K562 (cell line): ENCODE measurements around the gene ANAPC16. TPM values are rescaled to one million over a fixed set of nuclear protein-coding genes. Genes with fewer than 3 reads are reported as not detected.
A peak's percentile ranks its signal among the peaks of the same experiment; 100 is the strongest.

Source experiments
- ARNT ChIP-seq, 2 experiments: fragments of 450-650 bp; IDR thresholded peaks; 2 replicates each; pipeline ENCODE4 v1.6.1; 2016; ENCODE audit warnings: mild to moderate bottlenecking in 1 of 2
- CBX2 ChIP-seq: fragments of 200-600 bp; sonication (generic); IDR thresholded peaks from one replicate; pipeline ENCODE4 v1.6.1; 2012; ENCODE audit warnings: mild to moderate bottlenecking, low read length, inconsistent platforms; ENCODE audit not compliant: insufficient read depth, poor library complexity, severe bottlenecking
- DACH1 ChIP-seq: fragments of 450-650 bp; IDR thresholded peaks from 2 replicates; pipeline ENCODE4 v1.6.1; 2018; ENCODE audit not compliant: partially characterized antibody
- GABPB2 ChIP-seq: fragments of 250-450 bp; sonication (Bioruptor Pico); conservative IDR thresholded peaks from 2 replicates; pipeline ENCODE4 v1.5.1; 2021; ENCODE audit warnings: mild to moderate bottlenecking
- MBD2 ChIP-seq: sonication (generic); IDR thresholded peaks from 2 replicates; pipeline ENCODE4 v1.6.1; 2016; ENCODE audit warnings: low read depth, borderline replicate concordance
- SAP30 ChIP-seq: fragments of 200-600 bp; sonication (generic); IDR thresholded peaks from 2 replicates; pipeline ENCODE4 v1.6.1; 2012; ENCODE audit warnings: borderline replicate concordance, low read depth, mild to moderate bottlenecking, moderate library complexity, low read length, control low read depth, inconsistent platforms; ENCODE audit not compliant: insufficient read depth, poor library complexity, severe bottlenecking
- SIN3A ChIP-seq, 2 experiments: fragments of 150-350 bp in 1 of 2; IDR thresholded peaks; 2 replicates each; pipeline ENCODE4 v1.6.1; 2011 to 2016; ENCODE audit warnings: borderline replicate concordance in 2 of 2, low read depth in 2 of 2, low read length in 2 of 2, mild to moderate bottlenecking in 2 of 2, moderate library complexity in 2 of 2; ENCODE audit not compliant: control insufficient read depth in 1 of 2
- TAF9B ChIP-seq: fragments of 450-650 bp; IDR thresholded peaks from 2 replicates; pipeline ENCODE4 v1.6.1; 2018; ENCODE audit warnings: mild to moderate bottlenecking; ENCODE audit not compliant: partially characterized antibody
- TRIM24 ChIP-seq, 2 experiments: fragments of 450-650 bp; IDR thresholded peaks; 2 replicates each; pipeline ENCODE4 v1.6.1; 2016
- ZNF589 ChIP-seq: fragments of 200-800 bp; sonication (Bioruptor generic); IDR thresholded peaks from 2 replicates; pipeline ENCODE4 v1.6.1; 2016; ENCODE audit warnings: low read depth, missing genetic modification characterization, missing compliant biosample characterization
- polyA plus RNA-seq, 8 experiments: library from polyadenylated mRNA; depleted of rRNA in 4 of 8; stranded (reverse) in 5 of 8; unstranded in 3 of 8; fragments of >200 nt; fragmentation: Nextera tagmentation in 2 of 8; fragmentation: Illumina TruSeq in 1 of 8; extraction: Ambion mirVana in 2 of 8; extraction: Trizol in 1 of 8; gene quantifications; 2 replicates each; pipeline versions ENCODE4 v1.2.1 to v1.2.3, GENCODE V29; 2011 to 2014; ENCODE audit warnings: inconsistent platforms in 1 of 8, missing spikeins in 1 of 8
- total RNA-seq, 7 experiments: library from RNA; depleted of rRNA in 6 of 7; stranded (reverse); fragments of >200 nt in 6 of 7; fragmentation: Illumina TruSeq in 2 of 7; extraction: Trizol in 2 of 7; gene quantifications; 2 replicates each; pipeline versions ENCODE4 v1.2.1 to v1.2.3, GENCODE V29; 2011 to 2021; ENCODE audit warnings: low replicate concordance in 1 of 7
- TF ChIP-seq, protein P1 (sequence below): fragments of 200-800 bp; sonication (Bioruptor generic); IDR thresholded peaks from 2 replicates; pipeline ENCODE4 v1.6.1; 2016; ENCODE audit warnings: missing genetic modification characterization, missing compliant biosample characterization
- TF ChIP-seq, protein P2 (sequence below): conservative IDR thresholded peaks from 2 replicates; pipeline ENCODE4 v1.6.1; 2011; ENCODE audit warnings: low read depth, mild to moderate bottlenecking, low read length; ENCODE audit not compliant: control insufficient read depth
- TF ChIP-seq, protein P3 (sequence below): fragments of 450-650 bp; IDR thresholded peaks from 2 replicates; pipeline ENCODE4 v1.7.1; 2018; ENCODE audit warnings: mild to moderate bottlenecking, low read depth; ENCODE audit not compliant: partially characterized antibody
- TF ChIP-seq, protein P4 (sequence below): IDR thresholded peaks from 2 replicates; pipeline ENCODE4 v1.6.1; 2012; ENCODE audit warnings: low read depth, low read length, improper control_type of control experiment, borderline replicate concordance

Gene ANAPC16
- total and polyA plus RNA-seq, 9 of the 15 experiments (the other 6 are each of a cell fraction or from before 2014, with no cell fraction given): 42.6 to 208 (median 108) TPM

DNA sequence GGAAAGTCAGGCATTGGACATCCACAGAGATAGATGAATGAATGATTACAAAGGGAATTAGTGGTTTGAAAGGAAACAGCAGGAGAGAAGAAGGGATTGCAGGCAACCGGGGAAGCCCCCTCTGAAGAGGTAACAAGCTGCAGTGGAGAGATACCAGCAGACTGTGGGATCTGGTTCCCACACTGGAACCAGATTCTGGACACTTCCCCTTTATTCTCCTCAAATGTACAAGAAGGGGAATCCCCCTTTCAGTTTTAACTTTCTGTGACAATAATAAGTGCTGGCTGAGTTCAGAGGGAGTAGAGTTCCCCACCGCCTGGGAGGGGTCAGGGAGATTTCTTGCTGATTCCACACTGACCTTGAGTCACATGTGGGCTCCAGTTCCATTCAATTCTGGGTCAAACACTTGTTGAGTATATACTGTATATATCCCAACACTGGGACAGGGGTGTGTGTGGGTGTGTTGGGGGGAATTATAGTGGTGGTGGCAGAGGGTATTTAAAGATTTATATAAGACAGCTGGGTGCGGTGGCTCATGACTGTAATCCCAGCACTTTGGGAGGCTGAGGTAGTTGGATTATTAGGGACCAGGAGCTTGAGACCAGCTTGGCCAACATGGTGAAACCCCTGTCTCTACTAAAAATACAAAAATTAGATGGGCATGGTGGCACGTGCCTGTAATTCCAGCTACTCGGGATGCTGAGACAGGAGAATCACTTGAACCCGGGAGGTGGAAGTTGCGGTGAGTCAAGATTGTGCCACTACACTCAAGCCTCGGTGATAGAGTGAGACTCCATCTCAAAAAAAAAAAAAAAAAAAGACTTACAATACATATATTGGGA lies 41.5 kb downstream of the ANAPC16 start (continued):
- TF ChIP-seq, protein P1, sequence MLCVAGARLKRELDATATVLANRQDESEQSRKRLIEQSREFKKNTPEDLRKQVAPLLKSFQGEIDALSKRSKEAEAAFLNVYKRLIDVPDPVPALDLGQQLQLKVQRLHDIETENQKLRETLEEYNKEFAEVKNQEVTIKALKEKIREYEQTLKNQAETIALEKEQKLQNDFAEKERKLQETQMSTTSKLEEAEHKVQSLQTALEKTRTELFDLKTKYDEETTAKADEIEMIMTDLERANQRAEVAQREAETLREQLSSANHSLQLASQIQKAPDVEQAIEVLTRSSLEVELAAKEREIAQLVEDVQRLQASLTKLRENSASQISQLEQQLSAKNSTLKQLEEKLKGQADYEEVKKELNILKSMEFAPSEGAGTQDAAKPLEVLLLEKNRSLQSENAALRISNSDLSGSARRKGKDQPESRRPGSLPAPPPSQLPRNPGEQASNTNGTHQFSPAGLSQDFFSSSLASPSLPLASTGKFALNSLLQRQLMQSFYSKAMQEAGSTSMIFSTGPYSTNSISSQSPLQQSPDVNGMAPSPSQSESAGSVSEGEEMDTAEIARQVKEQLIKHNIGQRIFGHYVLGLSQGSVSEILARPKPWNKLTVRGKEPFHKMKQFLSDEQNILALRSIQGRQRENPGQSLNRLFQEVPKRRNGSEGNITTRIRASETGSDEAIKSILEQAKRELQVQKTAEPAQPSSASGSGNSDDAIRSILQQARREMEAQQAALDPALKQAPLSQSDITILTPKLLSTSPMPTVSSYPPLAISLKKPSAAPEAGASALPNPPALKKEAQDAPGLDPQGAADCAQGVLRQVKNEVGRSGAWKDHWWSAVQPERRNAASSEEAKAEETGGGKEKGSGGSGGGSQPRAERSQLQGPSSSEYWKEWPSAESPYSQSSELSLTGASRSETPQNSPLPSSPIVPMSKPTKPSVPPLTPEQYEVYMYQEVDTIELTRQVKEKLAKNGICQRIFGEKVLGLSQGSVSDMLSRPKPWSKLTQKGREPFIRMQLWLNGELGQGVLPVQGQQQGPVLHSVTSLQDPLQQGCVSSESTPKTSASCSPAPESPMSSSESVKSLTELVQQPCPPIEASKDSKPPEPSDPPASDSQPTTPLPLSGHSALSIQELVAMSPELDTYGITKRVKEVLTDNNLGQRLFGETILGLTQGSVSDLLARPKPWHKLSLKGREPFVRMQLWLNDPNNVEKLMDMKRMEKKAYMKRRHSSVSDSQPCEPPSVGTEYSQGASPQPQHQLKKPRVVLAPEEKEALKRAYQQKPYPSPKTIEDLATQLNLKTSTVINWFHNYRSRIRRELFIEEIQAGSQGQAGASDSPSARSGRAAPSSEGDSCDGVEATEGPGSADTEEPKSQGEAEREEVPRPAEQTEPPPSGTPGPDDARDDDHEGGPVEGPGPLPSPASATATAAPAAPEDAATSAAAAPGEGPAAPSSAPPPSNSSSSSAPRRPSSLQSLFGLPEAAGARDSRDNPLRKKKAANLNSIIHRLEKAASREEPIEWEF: no peak
- TF ChIP-seq MBD2 (0 out of 2 replicates have a peak, but pooled peaks have one; percentile 34), ZNF589 (CRISPR knock-in tag) (no peak), CBX2 (no peak), ARNT (IDR thresholded peaks at IDR 0.05) (peak in 1 of 2 experiments; percentile 70; a peak in 1 of 4 replicates), SIN3A (IDR thresholded peaks at IDR 0.05; ENCODE audit: borderline replicate concordance in 2 of 2, control insufficient read depth in 1 of 2, low read depth in 2 of 2, low read length in 2 of 2) (no peak), TRIM24 (IDR thresholded peaks at IDR 0.05) (peak; percentile 55 to 64; a peak in 2 of 4 replicates), TAF9B (no peak), DACH1 (no peak), GABPB2 (no peak), SAP30 (no peak)
- TF ChIP-seq, protein P2, sequence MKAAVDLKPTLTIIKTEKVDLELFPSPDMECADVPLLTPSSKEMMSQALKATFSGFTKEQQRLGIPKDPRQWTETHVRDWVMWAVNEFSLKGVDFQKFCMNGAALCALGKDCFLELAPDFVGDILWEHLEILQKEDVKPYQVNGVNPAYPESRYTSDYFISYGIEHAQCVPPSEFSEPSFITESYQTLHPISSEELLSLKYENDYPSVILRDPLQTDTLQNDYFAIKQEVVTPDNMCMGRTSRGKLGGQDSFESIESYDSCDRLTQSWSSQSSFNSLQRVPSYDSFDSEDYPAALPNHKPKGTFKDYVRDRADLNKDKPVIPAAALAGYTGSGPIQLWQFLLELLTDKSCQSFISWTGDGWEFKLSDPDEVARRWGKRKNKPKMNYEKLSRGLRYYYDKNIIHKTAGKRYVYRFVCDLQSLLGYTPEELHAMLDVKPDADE: no peak
- TF ChIP-seq, protein P3, sequence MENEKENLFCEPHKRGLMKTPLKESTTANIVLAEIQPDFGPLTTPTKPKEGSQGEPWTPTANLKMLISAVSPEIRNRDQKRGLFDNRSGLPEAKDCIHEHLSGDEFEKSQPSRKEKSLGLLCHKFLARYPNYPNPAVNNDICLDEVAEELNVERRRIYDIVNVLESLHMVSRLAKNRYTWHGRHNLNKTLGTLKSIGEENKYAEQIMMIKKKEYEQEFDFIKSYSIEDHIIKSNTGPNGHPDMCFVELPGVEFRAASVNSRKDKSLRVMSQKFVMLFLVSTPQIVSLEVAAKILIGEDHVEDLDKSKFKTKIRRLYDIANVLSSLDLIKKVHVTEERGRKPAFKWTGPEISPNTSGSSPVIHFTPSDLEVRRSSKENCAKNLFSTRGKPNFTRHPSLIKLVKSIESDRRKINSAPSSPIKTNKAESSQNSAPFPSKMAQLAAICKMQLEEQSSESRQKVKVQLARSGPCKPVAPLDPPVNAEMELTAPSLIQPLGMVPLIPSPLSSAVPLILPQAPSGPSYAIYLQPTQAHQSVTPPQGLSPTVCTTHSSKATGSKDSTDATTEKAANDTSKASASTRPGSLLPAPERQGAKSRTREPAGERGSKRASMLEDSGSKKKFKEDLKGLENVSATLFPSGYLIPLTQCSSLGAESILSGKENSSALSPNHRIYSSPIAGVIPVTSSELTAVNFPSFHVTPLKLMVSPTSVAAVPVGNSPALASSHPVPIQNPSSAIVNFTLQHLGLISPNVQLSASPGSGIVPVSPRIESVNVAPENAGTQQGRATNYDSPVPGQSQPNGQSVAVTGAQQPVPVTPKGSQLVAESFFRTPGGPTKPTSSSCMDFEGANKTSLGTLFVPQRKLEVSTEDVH: peak; percentile 41
- TF ChIP-seq, protein P4, sequence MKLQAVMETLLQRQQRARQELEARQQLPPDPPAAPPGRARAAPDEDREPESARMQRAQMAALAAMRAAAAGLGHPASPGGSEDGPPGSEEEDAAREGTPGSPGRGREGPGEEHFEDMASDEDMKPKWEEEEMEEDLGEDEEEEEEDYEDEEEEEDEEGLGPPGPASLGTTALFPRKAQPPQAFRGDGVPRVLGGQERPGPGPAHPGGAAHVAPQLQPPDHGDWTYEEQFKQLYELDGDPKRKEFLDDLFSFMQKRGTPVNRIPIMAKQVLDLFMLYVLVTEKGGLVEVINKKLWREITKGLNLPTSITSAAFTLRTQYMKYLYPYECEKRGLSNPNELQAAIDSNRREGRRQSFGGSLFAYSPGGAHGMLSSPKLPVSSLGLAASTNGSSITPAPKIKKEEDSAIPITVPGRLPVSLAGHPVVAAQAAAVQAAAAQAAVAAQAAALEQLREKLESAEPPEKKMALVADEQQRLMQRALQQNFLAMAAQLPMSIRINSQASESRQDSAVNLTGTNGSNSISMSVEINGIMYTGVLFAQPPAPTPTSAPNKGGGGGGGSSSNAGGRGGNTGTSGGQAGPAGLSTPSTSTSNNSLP: no peak
